Measurements from ENCODE around the gene CPXM2.

GRCh38 chr10:123836418-123837145, 55.0 kb downstream of the CPXM2 start:
- no peak for TF ChIP-seq EZH2 (IDR thresholded peaks at IDR 0.05; ENCODE audit: borderline replicate concordance, low read depth, low read length)
- no peak for TF ChIP-seq ID3 (CRISPR knock-in tag; IDR thresholded peaks at IDR 0.05)
- TF ChIP-seq ID3 (tag; IDR thresholded peaks at IDR 0.05): no peak
- no peak for TF ChIP-seq POLR2AphosphoS2 (IDR thresholded peaks at IDR 0.05; ENCODE audit: low read length)
- TF ChIP-seq ADNP (tag; IDR thresholded peaks at IDR 0.05): no peak
- TF ChIP-seq MTA3 (IDR thresholded peaks at IDR 0.05; ENCODE audit: borderline replicate concordance): no peak
- no peak for TF ChIP-seq POLR2AphosphoS5 (IDR thresholded peaks at IDR 0.05; ENCODE audit: control insufficient read depth, insufficient read depth, low read depth, low read length)
- no peak for TF ChIP-seq RCOR1 (IDR thresholded peaks at IDR 0.05; ENCODE audit: borderline replicate concordance in 1 of 2, low read depth in 2 of 2, low read length in 2 of 2)
- no peak for TF ChIP-seq TEAD4 (IDR thresholded peaks at IDR 0.05; ENCODE audit: low read length)
- TF ChIP-seq TEAD4 (CRISPR knock-in tag; IDR thresholded peaks at IDR 0.05; ENCODE audit: borderline replicate concordance): no peak
- TF ChIP-seq POLR2A (conservative IDR thresholded peaks at IDR 0.05): no peak

All from K562 (cell line).